A549 (cell line): ENCODE data around the gene RAI2. TPM values are rescaled to one million over a fixed set of nuclear protein-coding genes. Genes with fewer than 3 reads are reported as not detected.

Source experiments
- ATAC-seq, 2 experiments: fragments of 200-7000 bp in 1 of 2; fragments of >200 bp in 1 of 2; cut with Nextera tagmentation in 1 of 2; cut with Tn5 transposase in 1 of 2; 3 replicates each; pipeline versions ENCODE4 v1.8.0 to v1.9.1; 2018 to 2020; ENCODE audit warnings: mild to moderate bottlenecking in 1 of 2, moderate library complexity in 1 of 2
- CTCF ChIA-PET: fragments of 300-600 bp; sonication (Branson Sonifier 250); formaldehyde crosslinking; extraction: SDS; loops from one replicate; lab custom pipeline; 2021; ENCODE audit warnings: antibody characterized with exemption, inconsistent platforms; lab: Yijun Ruan, JAX
- POLR2A ChIA-PET: fragments of 350-600 bp; formaldehyde crosslinking; extraction: SDS; loops from one replicate; lab custom pipeline; 2021; ENCODE audit warnings: antibody characterized with exemption, inconsistent platforms; lab: Yijun Ruan, JAX
- DNase-seq, 2 experiments: peaks; one replicate each; pipeline versions ENCODE4 v3.0.0 to v3.0.0-alpha.2; 2011 to 2016; ENCODE audit warnings: low read depth in 1 of 2, low spot score in 1 of 2
- FAIRE-seq: peaks from 2 replicates; lab custom pipeline; 2011; peaks lifted over from hg19 to GRCh38; lab: Jason Lieb, UNC
- H3K27ac ChIP-seq, 2 experiments: fragments of >200 bp; sonication (Bioruptor Twin); formaldehyde crosslinking; 3 replicates each; pipeline ENCODE4 v1.5.1; 2016 to 2017
- H3K4me1 ChIP-seq: fragments of >200 bp; sonication (Bioruptor Twin); formaldehyde crosslinking; 3 replicates; pipeline ENCODE4 v1.6.1; 2016
- H3K4me2 ChIP-seq: fragments of >200 bp; sonication (Bioruptor Twin); formaldehyde crosslinking; 3 replicates; pipeline ENCODE4 v1.6.1; 2016
- H3K4me3 ChIP-seq: fragments of >200 bp; sonication (Bioruptor Twin); formaldehyde crosslinking; 3 replicates; pipeline ENCODE4 v1.5.1; 2016
- H3K9me3 ChIP-seq: fragments of >200 bp; sonication (Bioruptor Twin); formaldehyde crosslinking; 3 replicates; pipeline ENCODE4 v1.6.1; 2016
- ATOH8 ChIP-seq: fragments of 250-450 bp; sonication (Bioruptor Pico); IDR thresholded peaks from 2 replicates; pipeline ENCODE4 v1.5.0; 2020; ENCODE audit warnings: low read depth, mild to moderate bottlenecking, moderate library complexity
- CBX2 ChIP-seq: fragments of 200-600 bp; sonication (generic); IDR thresholded peaks from 2 replicates; pipeline ENCODE4 v1.6.1; 2016; ENCODE audit warnings: low read depth, mild to moderate bottlenecking, borderline replicate concordance
- CHD4 ChIP-seq: fragments of 200-600 bp; sonication (generic); IDR thresholded peaks from 2 replicates; pipeline ENCODE4 v1.6.1; 2016; ENCODE audit warnings: antibody characterized with exemption, mild to moderate bottlenecking, borderline replicate concordance
- EHF ChIP-seq: fragments of 250-450 bp; sonication (Bioruptor Pico); IDR thresholded peaks from 2 replicates; pipeline ENCODE4 v1.5.0; 2020; ENCODE audit warnings: mild to moderate bottlenecking
- FOXS1 ChIP-seq: fragments of 250-450 bp; sonication (Bioruptor Pico); IDR thresholded peaks from 2 replicates; pipeline ENCODE4 v1.5.0; 2020; ENCODE audit warnings: mild to moderate bottlenecking, moderate library complexity
- GATA3 ChIP-seq: IDR thresholded peaks from 2 replicates; pipeline ENCODE4 v1.6.1; 2012; ENCODE audit warnings: borderline replicate concordance
- HDAC2 ChIP-seq: fragments of 200-600 bp; sonication (generic); IDR thresholded peaks from 2 replicates; pipeline ENCODE4 v1.6.1; 2016
- HOXB5 ChIP-seq: fragments of 250-450 bp; sonication (Bioruptor Pico); IDR thresholded peaks from 2 replicates; pipeline ENCODE4 v1.5.0; 2020; ENCODE audit warnings: mild to moderate bottlenecking, moderate library complexity
- JUN ChIP-seq, 2 experiments: fragments of >200 bp; sonication (Bioruptor Twin); formaldehyde crosslinking; IDR thresholded peaks; 2 replicates in 1 of 2; 3 replicates in 1 of 2; pipeline ENCODE4 v1.6.1; 2016 to 2017
- KDM1A ChIP-seq: fragments of 200-600 bp; sonication (generic); IDR thresholded peaks from 2 replicates; pipeline ENCODE4 v1.6.1; 2016; ENCODE audit warnings: low read depth, mild to moderate bottlenecking
- NPAS2 ChIP-seq: fragments of 250-450 bp; sonication (Bioruptor Pico); IDR thresholded peaks from 2 replicates; pipeline ENCODE4 v1.8.0; 2022; ENCODE audit warnings: mild to moderate bottlenecking, moderate library complexity, borderline replicate concordance
- PHF8 ChIP-seq: fragments of 200-600 bp; sonication (generic); IDR thresholded peaks from 2 replicates; pipeline ENCODE4 v1.6.1; 2016; ENCODE audit warnings: low read depth, mild to moderate bottlenecking, antibody characterized with exemption, moderate library complexity, borderline replicate concordance
- POLR2A ChIP-seq: IDR thresholded peaks from 2 replicates; pipeline ENCODE4 v1.6.1; 2012; ENCODE audit warnings: mild to moderate bottlenecking, low read length
- POLR2AphosphoS2 ChIP-seq: conservative IDR thresholded peaks from 2 replicates; pipeline ENCODE4 v1.6.1; 2012; ENCODE audit warnings: low read length, improper control_type of control experiment, inconsistent platforms
- RARB ChIP-seq: fragments of 250-450 bp; sonication (Bioruptor Pico); IDR thresholded peaks from 2 replicates; pipeline ENCODE4 v1.8.0; 2021; ENCODE audit warnings: mild to moderate bottlenecking, moderate library complexity
- RCOR1 ChIP-seq: fragments of 150-350 bp; IDR thresholded peaks from 2 replicates; pipeline ENCODE4 v1.6.1; 2014; ENCODE audit warnings: antibody characterized with exemption, low read length, low read depth
- TFCP2L1 ChIP-seq: fragments of 250-450 bp; sonication (Bioruptor Pico); IDR thresholded peaks from 2 replicates; pipeline ENCODE4 v1.5.0; 2021; ENCODE audit warnings: mild to moderate bottlenecking
- TP53 ChIP-seq: fragments of 250-450 bp; sonication (Bioruptor Pico); IDR thresholded peaks from 2 replicates; pipeline ENCODE4 v1.5.0; 2021; ENCODE audit warnings: mild to moderate bottlenecking, moderate library complexity
- USF2 ChIP-seq: fragments of 450-650 bp; IDR thresholded peaks from 2 replicates; pipeline ENCODE4 v1.6.1; 2014; ENCODE audit warnings: antibody characterized with exemption
- ZC3H11A ChIP-seq: fragments of 450-650 bp; IDR thresholded peaks from 2 replicates; pipeline ENCODE4 v1.6.1; 2014; ENCODE audit warnings: antibody characterized with exemption, mild to moderate bottlenecking
- ZNF302 ChIP-seq: fragments of 250-450 bp; sonication (Bioruptor Pico); IDR thresholded peaks from 2 replicates; pipeline ENCODE4 v1.9.0; 2021; ENCODE audit warnings: inconsistent platforms, mild to moderate bottlenecking, moderate library complexity
- WGBS: methylation state at CpG from one replicate; pipeline ENCODE4 v1.1.6; 2017; ENCODE audit errors: missing lambda C conversion rate; 5-methylcytosine and 5-hydroxymethylcytosine counted together
- polyA plus RNA-seq, 4 experiments: library from polyadenylated mRNA; depleted of rRNA in 3 of 4; stranded (reverse); fragments of >200 nt; fragmentation: RNase III in 1 of 4; extraction: RNeasy Plus Mini Kit Qiagen cat#74134 plus additional on column Dnase treatment in 1 of 4; gene quantifications; 2 replicates in 3 of 4; 3 replicates in 1 of 4; pipeline ENCODE4 v1.2.3, GENCODE V29; 2011 to 2017
- TF ChIP-seq, protein P1 (sequence below): IDR thresholded peaks from 2 replicates; pipeline ENCODE4 v1.6.1; 2012

The RAI2 gene
- polyA plus RNA-seq, 2 of the 4 experiments (the other 2 are of a cell fraction) = not detected

DNA sequence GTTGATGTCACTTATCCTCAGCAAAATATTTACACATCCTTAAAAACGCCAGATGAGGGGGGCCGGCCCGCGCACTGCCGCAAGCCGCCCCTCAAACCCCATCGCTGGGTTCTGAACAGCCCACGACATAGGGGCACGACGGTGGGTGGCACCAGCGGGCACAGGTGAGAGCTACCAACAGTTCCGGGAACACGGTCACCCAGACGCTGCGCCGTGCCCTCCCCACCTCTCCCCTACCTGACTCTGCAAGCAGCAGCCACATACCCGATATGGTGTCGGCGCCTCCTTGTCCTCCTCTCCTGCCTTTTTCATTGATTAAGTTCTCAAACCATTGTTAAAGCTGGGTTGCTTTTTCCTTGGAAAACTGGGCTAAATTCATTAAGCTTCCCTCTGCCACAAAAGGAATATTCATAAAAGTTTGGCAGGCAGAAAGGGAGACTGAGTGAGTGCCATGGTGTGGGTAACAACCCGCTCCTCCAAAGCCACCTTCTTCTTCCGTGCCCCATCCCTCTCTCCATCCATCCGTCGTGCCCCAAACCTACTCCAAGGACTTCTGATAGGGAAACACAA lies 1.4 kb downstream of the RAI2 start:
- Histone ChIP-seq H3K4me2 (peak overlapping the region; percentile 89), H3K4me1 (peaks cover 4% of the 10 kb centered on the region; the same call in 1 of the 3 replicates), H3K4me3 (peak overlapping the region; percentile 52; the same call in 2 of the 3 replicates), H3K27ac (no peak overlapping the region), H3K9me3 (no peaks in the 10 kb centered on the region)
- DNase-seq (no peak), FAIRE-seq (no peak), ATAC-seq (peak in 1 of 2 experiments; percentile 56; a peak in 3 of 6 replicates)
- 6% methylated on average over 21 of the region's 23 CpGs for WGBS
- TF ChIP-seq ATOH8 (no peak), RCOR1 (no peak), ZC3H11A (no peak), ZNF302 (CRISPR knock-in tag) (no peak), JUN (IDR thresholded peaks at IDR 0.05) (no peak), USF2 (no peak), POLR2A (no peak), TFCP2L1 (CRISPR knock-in tag) (no peak), HDAC2 (no peak)
- ChIA-PET POLR2A (no interaction called here), CTCF (interaction anchor here (1.0 kb wide), 1 partner anchor 18 kb away, joined by 3 read pairs; no protein-coding TSS in a partner anchor)

DNA sequence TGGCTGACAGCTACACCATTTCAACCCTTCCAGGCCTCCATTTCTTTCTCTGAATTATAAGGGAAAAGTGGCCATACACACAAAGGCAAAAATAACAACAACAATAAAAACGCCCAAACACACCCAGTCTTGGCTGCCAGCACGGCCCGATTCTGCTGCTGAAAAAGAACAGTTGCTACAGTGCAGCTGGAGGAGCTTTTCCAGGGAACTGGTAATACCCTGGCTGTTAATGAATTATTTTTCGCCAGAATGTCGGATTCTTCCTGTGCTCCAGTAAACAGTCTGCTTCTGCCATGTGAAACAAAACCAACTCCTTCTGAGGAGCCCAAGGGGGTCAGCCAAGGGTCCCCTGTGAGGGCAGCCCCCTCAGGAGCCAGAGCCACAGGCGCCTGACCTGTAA lies 6.6 kb downstream of the RAI2 start:
- ChIA-PET POLR2A (no interaction called here), CTCF (no interaction called here)
- H3K9me3 ChIP-seq = no peaks in the 10 kb centered on the region
- DNase-seq (no peak), ATAC-seq (no peak), FAIRE-seq (no peak)
- 28% methylated on average over 5 of the region's 6 CpGs for WGBS
- H3K4me2 ChIP-seq = no peak overlapping the region
- no peak overlapping the region for H3K27ac ChIP-seq
- H3K4me3 ChIP-seq = no peak overlapping the region
- H3K4me1 ChIP-seq = peaks cover under 1% of the 10 kb centered on the region; the same call in 1 of the 3 replicates
- TF ChIP-seq POLR2AphosphoS2 (no peak), TP53 (CRISPR knock-in tag) (no peak), RARB (CRISPR knock-in tag) (no peak), CHD4 (no peak), EHF (CRISPR knock-in tag) (no peak), GATA3 (no peak), PHF8 (no peak), FOXS1 (no peak), NPAS2 (no peak), HOXB5 (CRISPR knock-in tag) (no peak), CBX2 (no peak)
- TF ChIP-seq, protein P1, sequence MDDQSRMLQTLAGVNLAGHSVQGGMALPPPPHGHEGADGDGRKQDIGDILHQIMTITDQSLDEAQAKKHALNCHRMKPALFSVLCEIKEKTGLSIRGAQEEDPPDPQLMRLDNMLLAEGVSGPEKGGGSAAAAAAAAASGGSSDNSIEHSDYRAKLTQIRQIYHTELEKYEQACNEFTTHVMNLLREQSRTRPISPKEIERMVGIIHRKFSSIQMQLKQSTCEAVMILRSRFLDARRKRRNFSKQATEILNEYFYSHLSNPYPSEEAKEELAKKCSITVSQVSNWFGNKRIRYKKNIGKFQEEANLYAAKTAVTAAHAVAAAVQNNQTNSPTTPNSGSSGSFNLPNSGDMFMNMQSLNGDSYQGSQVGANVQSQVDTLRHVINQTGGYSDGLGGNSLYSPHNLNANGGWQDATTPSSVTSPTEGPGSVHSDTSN = no peak

- POLR2A ChIA-PET = no interaction called here
- Histone ChIP-seq H3K4me2 (no peak overlapping the region), H3K4me3 (no peak overlapping the region), H3K27ac (no peak overlapping the region)
- no peak for DNase-seq
- TF ChIP-seq PHF8 = no peak
- TF ChIP-seq, protein P1 = no peak
- TF ChIP-seq KDM1A = no peak
- TF ChIP-seq, all 56 proteins: peak for 0
- Histone ChIP-seq H3K4me1 (no peaks in the 10 kb centered on the region), H3K9me3 (no peaks in the 10 kb centered on the region)
- FAIRE-seq = peak; percentile 46
- CTCF ChIA-PET = no interaction called here
- WGBS = 0% methylated on average over 2 of the region's 2 CpGs
- no peak for ATAC-seq
These were observed 7.0 kb downstream of the RAI2 start for GRCh38 chrX:17854069-17854468.
